SK-N-SH (cell line): ENCODE data around the gene HINFP. TPM values are rescaled to one million over a fixed set of nuclear protein-coding genes. Genes with fewer than 3 reads are reported as not detected.
A peak's percentile ranks its signal among the peaks of the same experiment; 100 is the strongest.
"Not testable (repeated sequence)": the region's sequence is repeated elsewhere in the genome, so short reads cannot be mapped to it uniquely, and the experiment has no call there.

Source experiments
- CTCF ChIA-PET: fragments of 300-600, 350-600 bp; formaldehyde crosslinking; extraction: SDS; loops from one replicate; lab custom pipeline; 2021; lab: Yijun Ruan, JAX
- POLR2A ChIA-PET: fragments of 350-600 bp; sonication (Branson Sonifier 250); formaldehyde crosslinking; extraction: SDS; loops from one replicate; lab custom pipeline; 2020; ENCODE audit warnings: antibody characterized with exemption, inconsistent platforms; lab: Yijun Ruan, JAX
- DNase-seq: peaks from one replicate; pipeline ENCODE4 v3.0.0; 2012
- H2AFZ ChIP-seq: fragments of 200-600 bp; sonication (generic); 2 replicates; pipeline ENCODE4 v1.8.1; 2016; ENCODE audit warnings: antibody characterized with exemption, mild to moderate bottlenecking, low read depth
- H3F3A ChIP-seq: fragments of 200-600 bp; sonication (generic); replicated peaks from 2 replicates; pipeline ENCODE3; 2016; ENCODE audit warnings: antibody characterized with exemption, mild to moderate bottlenecking; ENCODE audit not compliant: insufficient read depth
- H3K27ac ChIP-seq, 2 experiments: fragments of 200-500 bp in 1 of 2; fragments of 200-600 bp in 1 of 2; sonication (Bioruptor generic) in 1 of 2; sonication (generic), shearing (Covaris generic) in 1 of 2; 2 replicates each; pipeline versions ENCODE4 v1.5.1 to v1.6.1; 2014 to 2016; ENCODE audit warnings: low read depth in 2 of 2, inconsistent platforms in 1 of 2, low read length in 1 of 2, mild to moderate bottlenecking in 1 of 2, mixed read lengths in 1 of 2
- H3K27me3 ChIP-seq: fragments of 200-600 bp; sonication (generic), shearing (Covaris generic); 2 replicates; pipeline ENCODE4 v1.6.1; 2016; ENCODE audit warnings: mixed run types; ENCODE audit not compliant: insufficient read depth
- H3K36me3 ChIP-seq, 2 experiments: fragments of 200-500 bp in 1 of 2; fragments of 200-600 bp in 1 of 2; sonication (Bioruptor generic) in 1 of 2; sonication (generic) in 1 of 2; replicated peaks in 1 of 2; 2 replicates each; pipeline versions ENCODE3 to v1.5.1; 2014 to 2016; ENCODE audit warnings: low read length in 1 of 2, mild to moderate bottlenecking in 1 of 2; ENCODE audit not compliant: insufficient read depth in 2 of 2, control insufficient read depth in 1 of 2
- H3K4me1 ChIP-seq, 2 experiments: fragments of 200-500 bp in 1 of 2; fragments of 200-600 bp in 1 of 2; sonication (Bioruptor generic) in 1 of 2; sonication (generic), shearing (Covaris generic) in 1 of 2; 2 replicates each; pipeline versions ENCODE4 v1.5.1 to v1.6.1; 2014 to 2016; ENCODE audit warnings: low read depth in 1 of 2, low read length in 1 of 2, mixed run types in 1 of 2; ENCODE audit not compliant: insufficient read depth in 2 of 2, control insufficient read depth in 1 of 2
- H3K4me2 ChIP-seq: fragments of 200-600 bp; sonication (generic), shearing (Covaris generic); 2 replicates; pipeline ENCODE4 v1.6.1; 2017; ENCODE audit warnings: mixed run types
- H3K4me3 ChIP-seq, 2 experiments: fragments of 200-500 bp in 1 of 2; fragments of 200-600 bp in 1 of 2; sonication (Bioruptor generic) in 1 of 2; sonication (generic), shearing (Covaris generic) in 1 of 2; 2 replicates each; pipeline versions ENCODE4 v1.5.1 to v1.8.1; 2014 to 2016; ENCODE audit warnings: low read depth in 2 of 2, inconsistent platforms in 1 of 2, low read length in 1 of 2, mild to moderate bottlenecking in 1 of 2, mixed read lengths in 1 of 2, moderate library complexity in 1 of 2
- H3K79me2 ChIP-seq: fragments of 200-600 bp; sonication (generic); 2 replicates; pipeline ENCODE4 v1.8.1; 2017; ENCODE audit warnings: mild to moderate bottlenecking; ENCODE audit not compliant: insufficient read depth
- H3K9ac ChIP-seq: fragments of 200-600 bp; sonication (generic); 2 replicates; pipeline ENCODE4 v1.6.1; 2017; ENCODE audit warnings: mixed run types
- H3K9me2 ChIP-seq: fragments of 200-600 bp; sonication (generic); 2 replicates; pipeline ENCODE4 v1.6.1; 2017; ENCODE audit warnings: mixed run types
- H3K9me3 ChIP-seq: fragments of 200-600 bp; sonication (generic); 2 replicates; pipeline ENCODE4 v1.6.1; 2017; ENCODE audit warnings: mixed run types, mild to moderate bottlenecking, moderate library complexity
- H4K20me1 ChIP-seq: fragments of 200-600 bp; sonication (generic); 2 replicates; pipeline ENCODE4 v1.6.1; 2017; ENCODE audit warnings: mild to moderate bottlenecking, mixed run types; ENCODE audit not compliant: insufficient read depth
- CHD2 ChIP-seq: fragments of 150-350 bp; IDR thresholded peaks from 2 replicates; pipeline ENCODE4 v1.6.1; 2018; ENCODE audit warnings: low read length; ENCODE audit not compliant: partially characterized antibody
- ELF1 ChIP-seq: IDR thresholded peaks from 2 replicates; pipeline ENCODE4 v1.4.0; 2012
- EP300 ChIP-seq, 2 experiments: IDR thresholded peaks; 2 replicates each; pipeline versions ENCODE4 v1.4.0 to v1.6.1; 2012; ENCODE audit warnings: borderline replicate concordance in 1 of 2, low read depth in 1 of 2, low read length in 1 of 2
- GATA2 ChIP-seq: sonication (generic); formaldehyde crosslinking; IDR thresholded peaks from 2 replicates; pipeline ENCODE4 v1.5.0; 2020; ENCODE audit warnings: mild to moderate bottlenecking, missing genetic modification reagents
- MEF2A ChIP-seq: IDR thresholded peaks from 2 replicates; pipeline ENCODE4 v1.4.0; 2012; ENCODE audit warnings: low read depth, borderline replicate concordance
- RAD21 ChIP-seq: IDR thresholded peaks from 2 replicates; pipeline ENCODE4 v1.6.1; 2012; ENCODE audit warnings: mild to moderate bottlenecking, low read length
- SMC3 ChIP-seq: IDR thresholded peaks from 2 replicates; pipeline ENCODE4 v1.6.1; 2012; ENCODE audit warnings: low read depth, low read length, improper control_type of control experiment
- TCF12 ChIP-seq: IDR thresholded peaks from 2 replicates; pipeline ENCODE4 v1.4.0; 2012
- YY1 ChIP-seq: IDR thresholded peaks from 2 replicates; pipeline ENCODE4 v1.4.0; 2012; ENCODE audit warnings: low read depth, mild to moderate bottlenecking
- WGBS: methylation state at CpG from one replicate; pipeline ENCODE4 v1.1.6; 2017; ENCODE audit warnings: low lambda C conversion rate; 5-methylcytosine and 5-hydroxymethylcytosine counted together
- polyA plus RNA-seq, 3 experiments: library from polyadenylated mRNA; depleted of rRNA; stranded (reverse); fragments of >200 nt; gene quantifications; 2 replicates each; pipeline ENCODE4 v1.2.3, GENCODE V29; 2012
- TF ChIP-seq, protein P1 (sequence below): fragments of 150-350 bp; IDR thresholded peaks from 2 replicates; pipeline ENCODE4 v1.6.1; 2017; ENCODE audit warnings: antibody characterized with exemption, low read length, low read depth, borderline replicate concordance
- TF ChIP-seq, protein P2 (sequence below): IDR thresholded peaks from 2 replicates; pipeline ENCODE4 v1.4.0; 2012; ENCODE audit warnings: low read depth
- TF ChIP-seq, protein P3 (sequence below): IDR thresholded peaks from 2 replicates; pipeline ENCODE4 v1.4.0; 2012; ENCODE audit warnings: low read depth, borderline replicate concordance
- TF ChIP-seq, protein P4 (sequence below): IDR thresholded peaks from 2 replicates; pipeline ENCODE4 v1.4.0; 2012; ENCODE audit warnings: low read depth, borderline replicate concordance

The HINFP gene
- polyA plus RNA-seq, 1 of the 3 experiments (the other 2 are of a cell fraction), result 21.8 TPM

DNA sequence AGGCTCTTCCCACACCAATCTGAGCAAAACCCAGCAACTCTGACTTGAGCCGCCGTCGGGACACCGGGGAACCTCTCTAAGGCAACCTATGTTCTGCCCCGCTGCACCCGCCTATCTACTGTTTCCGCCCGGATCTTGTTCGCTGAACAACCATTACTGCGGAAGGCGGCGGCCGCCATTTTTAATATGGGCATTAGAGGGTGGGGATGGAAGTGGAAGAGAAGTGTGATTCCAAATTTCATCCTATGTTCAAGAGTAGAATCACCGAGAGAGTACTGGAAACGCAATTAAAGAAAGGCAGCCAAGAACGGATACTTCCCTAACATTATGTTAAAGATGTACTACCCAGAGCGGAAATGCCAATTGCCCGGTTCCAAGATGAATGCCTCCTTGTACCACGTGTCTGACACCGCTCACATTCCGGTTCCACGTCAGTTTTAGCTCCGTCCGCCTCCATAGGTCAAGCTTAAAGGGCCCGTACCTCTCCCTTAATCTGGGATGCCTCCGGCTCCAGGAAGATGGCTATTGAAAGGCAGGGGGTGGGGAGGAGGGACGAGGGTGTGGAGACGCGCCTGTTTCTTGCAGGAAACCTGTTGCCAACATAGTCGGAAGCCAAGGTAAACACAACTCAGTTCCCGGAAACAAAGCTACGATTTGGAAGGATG is 19.5 kb upstream of the HINFP start, which contains the start of gene DPAGT1 (continued):
- TF ChIP-seq GATA2 (CRISPR knock-in tag) (0 out of 2 replicates have a peak, but pooled peaks have one; percentile 21), EP300 (IDR thresholded peaks at IDR 0.05; ENCODE audit: borderline replicate concordance in 1 of 2, low read depth in 1 of 2, low read length in 1 of 2) (no peak), TCF12 (no peak), MEF2A (no peak), YY1 (peak; percentile 99), ELF1 (peak; percentile 62), CHD2 (no peak)
- TF ChIP-seq, protein P1, sequence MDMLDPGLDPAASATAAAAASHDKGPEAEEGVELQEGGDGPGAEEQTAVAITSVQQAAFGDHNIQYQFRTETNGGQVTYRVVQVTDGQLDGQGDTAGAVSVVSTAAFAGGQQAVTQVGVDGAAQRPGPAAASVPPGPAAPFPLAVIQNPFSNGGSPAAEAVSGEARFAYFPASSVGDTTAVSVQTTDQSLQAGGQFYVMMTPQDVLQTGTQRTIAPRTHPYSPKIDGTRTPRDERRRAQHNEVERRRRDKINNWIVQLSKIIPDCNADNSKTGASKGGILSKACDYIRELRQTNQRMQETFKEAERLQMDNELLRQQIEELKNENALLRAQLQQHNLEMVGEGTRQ, result peak; percentile 56
- TF ChIP-seq, protein P2, sequence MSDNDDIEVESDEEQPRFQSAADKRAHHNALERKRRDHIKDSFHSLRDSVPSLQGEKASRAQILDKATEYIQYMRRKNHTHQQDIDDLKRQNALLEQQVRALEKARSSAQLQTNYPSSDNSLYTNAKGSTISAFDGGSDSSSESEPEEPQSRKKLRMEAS, result peak; percentile 100
- TF ChIP-seq, protein P3, sequence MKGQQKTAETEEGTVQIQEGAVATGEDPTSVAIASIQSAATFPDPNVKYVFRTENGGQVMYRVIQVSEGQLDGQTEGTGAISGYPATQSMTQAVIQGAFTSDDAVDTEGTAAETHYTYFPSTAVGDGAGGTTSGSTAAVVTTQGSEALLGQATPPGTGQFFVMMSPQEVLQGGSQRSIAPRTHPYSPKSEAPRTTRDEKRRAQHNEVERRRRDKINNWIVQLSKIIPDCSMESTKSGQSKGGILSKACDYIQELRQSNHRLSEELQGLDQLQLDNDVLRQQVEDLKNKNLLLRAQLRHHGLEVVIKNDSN, result peak; percentile 93

DNA sequence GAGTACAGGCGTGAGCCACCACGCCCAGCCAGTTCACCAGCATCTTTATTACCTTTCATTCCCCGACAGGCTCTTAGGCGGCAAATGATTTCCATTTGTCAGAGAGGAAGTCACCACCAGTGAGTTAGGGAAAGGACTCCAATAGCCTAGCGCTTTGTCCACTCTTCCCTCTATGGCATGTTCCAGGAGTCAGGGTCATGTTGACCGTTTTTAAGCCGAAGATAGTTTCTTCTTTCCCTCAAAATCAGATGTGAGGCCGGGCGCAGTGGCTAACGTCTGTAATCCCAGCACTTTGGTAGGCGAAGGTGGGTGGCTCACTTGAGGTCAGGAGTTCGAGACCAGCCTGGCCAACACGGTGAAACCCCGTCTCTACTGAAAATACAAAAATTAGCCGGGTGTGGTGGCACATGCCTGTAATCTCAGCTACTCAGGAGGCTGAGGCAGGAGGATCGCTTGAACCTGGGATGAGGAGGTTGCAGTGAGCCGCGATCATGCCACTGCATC is 18.2 kb upstream of the HINFP start:
- POLR2A ChIA-PET, result interaction anchor here (0.6 to 1.0 kb wide), 2 partner anchors 18 to 85 kb away, joined by 3 read pairs; partner anchors contain the start of genes HINFP, RPS25 and TRAPPC4
- H3F3A ChIP-seq, result peaks cover 29% of the 10 kb centered on the region
- H3K27ac ChIP-seq, result peak overlapping the region; percentile 93 to 97
- H3K4me1 ChIP-seq, result peaks cover 16 to 33% of the 10 kb centered on the region in 2 experiments
- CTCF ChIA-PET, result interaction anchor here (1.2 to 2.0 kb wide), 10 partner anchors 9 to 271 kb away, joined by 3 to 13 read pairs (median 6); partner anchors contain the start of genes ABCG4 and CBL
- H3K27me3 ChIP-seq, H3K9me3 ChIP-seq, H3K36me3 ChIP-seq, H3K9me2 ChIP-seq, DNase-seq, H4K20me1 ChIP-seq: not testable (repeated sequence)
- peak overlapping the region; percentile 98 for H3K4me2 ChIP-seq
- H3K9ac ChIP-seq, result peak overlapping the region; percentile 78
- peak overlapping the region; percentile 77 for H2AFZ ChIP-seq
- 87% methylated on average over 18 of the region's 18 CpGs for WGBS
- peak overlapping the region; percentile 80 to 90 for H3K4me3 ChIP-seq
- peaks cover 52% of the 10 kb centered on the region for H3K79me2 ChIP-seq

DNA sequence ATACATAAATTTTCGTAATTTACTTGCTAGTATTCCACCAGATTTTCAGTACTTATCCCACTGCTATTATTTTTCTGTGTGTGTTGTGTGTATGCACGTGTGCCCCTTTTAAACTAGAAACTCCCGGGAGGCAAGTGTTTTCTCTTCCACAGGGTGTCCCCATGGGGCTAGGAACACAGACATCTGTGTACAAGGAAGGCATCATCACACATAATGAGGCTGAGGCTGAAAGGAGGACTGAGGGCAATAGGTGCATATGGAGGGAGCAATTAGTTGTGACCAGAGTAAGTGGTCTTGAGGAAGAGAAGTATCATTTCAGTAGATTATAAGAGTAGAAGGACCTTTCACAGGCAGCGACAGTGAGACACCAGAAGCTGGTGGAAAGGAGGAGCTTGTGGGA is 17.6 kb upstream of the HINFP start:
- Histone ChIP-seq H3F3A (peaks cover 29% of the 10 kb centered on the region), H3K27me3 (no peaks in the 10 kb centered on the region), H3K27ac (peak overlapping the region in 1 of 2 experiments; percentile 93; a peak in 2 of 4 replicates), H3K36me3 (peaks cover 0 to under 1% of the 10 kb centered on the region in 2 experiments), H3K9me2 (no peaks in the 10 kb centered on the region), H3K9me3 (no peaks in the 10 kb centered on the region), H3K4me2 (peak overlapping the region; percentile 98; the same call in 1 of the 2 replicates), H4K20me1 (no peaks in the 10 kb centered on the region), H3K4me1 (peaks cover 22 to 39% of the 10 kb centered on the region in 2 experiments), H3K9ac (no peak overlapping the region), H3K4me3 (no peak overlapping the region), H2AFZ (no peak overlapping the region), H3K79me2 (peaks cover 54% of the 10 kb centered on the region)
- ChIA-PET CTCF (interaction anchor here (2.0 kb wide), 1 partner anchor 18 kb away, joined by 6 read pairs; no protein-coding TSS in a partner anchor), POLR2A (no interaction called here)
- no peak for DNase-seq
- TF ChIP-seq, protein P4, sequence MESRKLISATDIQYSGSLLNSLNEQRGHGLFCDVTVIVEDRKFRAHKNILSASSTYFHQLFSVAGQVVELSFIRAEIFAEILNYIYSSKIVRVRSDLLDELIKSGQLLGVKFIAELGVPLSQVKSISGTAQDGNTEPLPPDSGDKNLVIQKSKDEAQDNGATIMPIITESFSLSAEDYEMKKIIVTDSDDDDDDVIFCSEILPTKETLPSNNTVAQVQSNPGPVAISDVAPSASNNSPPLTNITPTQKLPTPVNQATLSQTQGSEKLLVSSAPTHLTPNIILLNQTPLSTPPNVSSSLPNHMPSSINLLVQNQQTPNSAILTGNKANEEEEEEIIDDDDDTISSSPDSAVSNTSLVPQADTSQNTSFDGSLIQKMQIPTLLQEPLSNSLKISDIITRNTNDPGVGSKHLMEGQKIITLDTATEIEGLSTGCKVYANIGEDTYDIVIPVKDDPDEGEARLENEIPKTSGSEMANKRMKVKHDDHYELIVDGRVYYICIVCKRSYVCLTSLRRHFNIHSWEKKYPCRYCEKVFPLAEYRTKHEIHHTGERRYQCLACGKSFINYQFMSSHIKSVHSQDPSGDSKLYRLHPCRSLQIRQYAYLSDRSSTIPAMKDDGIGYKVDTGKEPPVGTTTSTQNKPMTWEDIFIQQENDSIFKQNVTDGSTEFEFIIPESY, result no peak
- TF ChIP-seq SMC3, result 0 out of 2 replicates have a peak, but pooled peaks have one; percentile 13
- peak; percentile 37 for TF ChIP-seq RAD21
- 83% methylated on average over 4 of the region's 4 CpGs for WGBS
